GM18507 (cell line): ENCODE data around the gene COMMD3.
A peak's percentile ranks its signal among the peaks of the same experiment; 100 is the strongest.
"Not testable (repeated sequence)": the region's sequence is repeated elsewhere in the genome, so short reads cannot be mapped to it uniquely, and the experiment has no call there.

Source experiments
- DNase-seq: peaks from one replicate; pipeline ENCODE4 v3.0.0; 2011; ENCODE audit warnings: low read depth; ENCODE audit not compliant: insufficient read length; ENCODE audit errors: extremely low spot score
- FAIRE-seq: peaks from 2 replicates; lab custom pipeline; 2011; peaks lifted over from hg19 to GRCh38; lab: Jason Lieb, UNC

Gene COMMD3

DNA sequence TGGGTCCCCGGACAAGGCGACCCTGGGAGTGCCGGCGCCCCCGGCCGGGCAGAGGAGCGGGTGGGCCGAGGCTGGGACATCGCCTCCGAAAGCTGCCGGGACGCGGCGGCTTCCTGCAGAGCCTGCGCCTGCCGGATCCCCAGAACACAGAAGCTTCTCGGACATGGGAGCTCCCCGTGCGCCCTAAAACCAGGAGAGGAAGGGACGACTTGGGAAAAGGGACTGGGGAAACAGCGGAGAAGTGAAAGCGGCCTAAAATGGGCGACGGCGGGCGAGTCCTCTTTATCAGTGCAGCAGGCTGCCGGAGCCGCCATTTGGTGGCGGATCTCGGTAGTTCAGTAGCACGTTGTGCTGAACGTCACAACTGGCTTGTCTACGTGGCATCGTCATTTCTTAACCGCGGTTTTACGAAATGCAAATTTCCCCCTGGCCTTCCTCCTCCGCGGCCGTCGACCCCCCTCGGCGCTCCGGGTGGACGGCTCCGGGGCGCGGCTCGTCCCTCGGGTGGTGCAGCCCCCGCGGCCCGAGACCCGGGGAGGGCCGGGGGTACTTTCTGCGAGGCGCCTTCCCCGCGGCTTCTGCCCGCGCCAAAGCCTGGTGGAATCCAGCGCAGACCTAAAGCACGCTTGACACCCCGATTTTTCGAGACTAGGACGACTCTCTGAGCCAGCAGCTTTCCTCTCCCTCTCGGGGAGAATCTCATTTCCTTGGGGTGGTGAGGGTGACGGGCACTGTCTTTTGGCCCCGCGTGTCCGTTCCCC, 19.2 kb downstream of the COMMD3 start:
- FAIRE-seq (peak; percentile 86), DNase-seq (no peak)

DNA sequence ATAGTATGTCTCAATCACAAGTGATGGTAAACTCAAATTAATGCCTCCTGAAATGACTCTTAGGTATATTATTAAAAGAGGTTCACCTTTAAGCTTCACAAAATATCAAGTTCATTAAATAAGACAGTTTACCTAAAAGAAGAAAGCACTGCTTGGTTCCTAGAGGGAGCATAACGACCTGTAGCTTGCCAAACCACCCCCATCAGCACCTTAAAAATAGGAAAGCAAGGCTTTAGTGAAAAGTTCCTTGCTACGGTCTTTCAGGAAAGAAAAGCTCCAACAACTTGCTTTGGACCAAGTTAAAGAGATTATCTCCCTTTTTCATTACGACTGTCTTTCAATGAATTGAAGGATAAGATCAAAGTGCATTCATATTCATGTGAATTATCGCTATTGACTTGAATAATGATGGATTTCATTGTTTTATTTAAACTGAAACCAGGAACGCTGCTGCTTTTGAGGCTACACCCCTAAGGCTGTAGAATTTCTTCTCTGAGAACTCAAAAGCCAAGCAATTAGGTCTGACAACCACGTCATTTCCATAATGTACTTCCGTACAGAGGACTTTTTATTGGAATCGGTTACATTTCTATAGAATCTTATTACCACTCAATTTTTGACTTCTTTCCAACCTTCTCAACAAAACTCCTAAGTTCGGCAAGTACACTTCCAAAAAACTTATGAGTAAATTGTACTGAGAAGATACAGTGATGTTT, 22.2 kb downstream of the COMMD3 start:
- DNase-seq (no peak), FAIRE-seq (no peak)

DNA sequence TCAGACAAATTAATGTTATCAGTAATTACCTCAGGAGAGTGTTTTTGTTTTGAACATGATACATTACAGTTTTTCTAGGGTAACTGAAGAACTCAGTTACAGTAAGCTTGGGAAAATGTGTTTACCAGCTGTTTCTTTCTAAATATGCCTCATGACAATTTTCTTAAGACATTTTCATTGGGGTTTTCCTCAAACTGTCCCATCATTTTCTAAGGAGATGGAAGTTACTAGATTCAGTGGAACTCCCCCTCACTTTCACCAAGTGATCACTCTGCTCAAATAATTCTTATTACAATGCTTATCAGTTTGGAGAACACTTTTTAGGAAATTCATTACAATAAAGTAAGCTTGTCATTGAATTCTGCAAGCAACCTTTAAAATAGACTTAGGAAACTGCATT, 22.7 kb downstream of the COMMD3 start:
- DNase-seq (no peak), FAIRE-seq (no peak)

DNA sequence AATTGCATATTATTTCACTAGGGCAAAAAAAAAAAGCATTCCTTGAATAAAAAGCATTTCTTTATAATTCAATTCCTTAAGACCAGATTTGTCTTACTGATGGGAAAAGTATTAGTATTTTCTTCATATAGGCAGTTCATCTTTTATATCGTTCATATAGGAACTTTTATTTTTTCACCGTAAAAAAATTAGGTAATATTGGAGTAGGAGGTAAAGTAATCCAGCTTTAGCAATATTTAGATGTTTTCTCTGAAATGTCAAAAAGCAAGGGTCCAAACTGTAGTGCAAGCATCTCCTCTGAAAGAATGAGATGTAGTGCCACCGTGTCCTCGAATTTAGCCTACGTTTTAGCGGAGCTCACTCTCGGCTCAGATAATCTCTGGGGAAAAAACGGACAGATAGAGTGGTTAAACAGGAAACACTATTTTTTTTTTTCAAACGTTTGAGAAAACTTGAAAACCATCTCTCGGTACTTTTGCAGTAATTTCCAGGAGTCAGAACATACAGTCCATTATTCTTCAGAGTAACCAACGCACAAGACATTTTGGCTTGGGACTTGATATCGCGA, 23.7 kb downstream of the COMMD3 start:
- FAIRE-seq: no peak
- no peak for DNase-seq

DNA sequence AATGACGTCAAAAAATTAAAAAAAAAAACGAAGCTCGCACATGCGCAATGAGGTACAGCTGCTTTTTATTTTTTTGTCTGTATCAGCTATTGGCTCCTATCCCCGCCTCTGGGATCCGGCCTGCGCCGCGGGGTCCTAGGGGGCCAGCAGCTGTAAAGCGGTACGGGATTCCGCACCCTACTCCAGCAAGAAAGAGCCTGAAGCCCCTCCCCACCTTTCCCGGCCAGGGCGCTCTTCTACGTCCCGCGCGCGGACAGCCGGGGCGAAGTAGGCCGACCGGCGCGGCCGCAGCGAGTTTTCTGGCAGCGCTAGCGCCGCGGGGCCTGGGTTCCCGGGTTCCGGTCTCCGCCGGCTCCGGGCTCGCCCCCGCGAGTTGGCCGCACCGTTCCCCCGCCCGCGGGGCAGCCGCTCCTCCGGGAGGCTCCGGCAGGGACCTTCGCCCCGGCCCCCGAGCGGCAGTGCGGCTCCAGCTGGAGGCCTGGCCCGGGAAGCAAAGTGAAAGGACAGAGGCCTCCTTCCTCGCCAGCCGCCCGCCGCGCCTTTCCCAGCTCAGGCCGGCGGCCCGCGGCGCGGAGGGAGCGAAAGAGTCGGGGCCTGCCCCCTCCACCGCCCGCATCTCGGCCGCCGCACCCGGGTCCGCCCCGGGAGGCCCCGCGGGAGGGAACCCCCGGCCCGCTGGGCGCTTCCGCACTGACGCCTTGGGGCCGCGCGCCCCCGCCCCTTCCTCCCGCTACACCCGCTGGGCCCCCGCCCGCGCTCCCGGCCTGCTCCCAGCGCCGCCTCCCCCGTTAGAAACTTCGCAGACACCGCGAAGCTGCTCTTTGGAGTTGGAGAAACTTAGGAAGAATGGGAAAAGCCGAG, 24.4 kb downstream of the COMMD3 start:
- DNase-seq (no peak), FAIRE-seq (peak; percentile 85)

DNA sequence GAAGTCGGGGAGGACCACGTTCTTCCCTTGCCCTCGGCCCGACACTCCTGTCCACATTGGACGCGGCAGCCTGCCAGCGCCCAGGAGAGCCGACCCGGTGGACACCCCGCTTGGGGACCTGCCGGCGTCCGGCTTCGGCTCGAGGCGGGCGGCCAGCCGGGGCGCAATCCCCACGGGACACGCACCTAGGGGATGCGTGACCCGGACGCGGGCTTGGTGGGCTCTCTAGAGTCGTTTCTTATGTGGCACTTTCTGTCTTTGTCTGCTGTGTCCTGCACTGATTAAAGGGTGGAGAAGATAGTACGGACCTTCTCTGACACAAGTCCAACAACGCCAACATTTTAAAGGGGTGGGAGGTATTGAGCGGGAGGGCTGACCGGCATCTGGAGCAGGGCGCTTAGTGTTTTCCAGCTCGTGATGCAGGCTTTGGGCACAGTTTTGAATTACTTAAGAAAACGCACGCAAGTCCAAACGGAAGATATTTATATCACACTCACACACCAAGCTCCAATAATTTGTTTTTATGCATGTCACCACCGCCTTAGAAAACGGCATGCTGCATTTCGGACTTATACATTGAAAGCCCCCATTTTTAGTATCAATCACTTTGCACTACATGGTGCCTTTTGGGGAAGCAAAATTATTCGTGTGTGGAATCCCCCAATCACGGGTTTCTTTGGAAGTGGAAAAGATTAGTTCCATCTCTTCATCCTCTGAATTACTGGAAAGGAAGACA, 25.2 kb downstream of the COMMD3 start:
- no peak for FAIRE-seq
- no peak for DNase-seq

DNA sequence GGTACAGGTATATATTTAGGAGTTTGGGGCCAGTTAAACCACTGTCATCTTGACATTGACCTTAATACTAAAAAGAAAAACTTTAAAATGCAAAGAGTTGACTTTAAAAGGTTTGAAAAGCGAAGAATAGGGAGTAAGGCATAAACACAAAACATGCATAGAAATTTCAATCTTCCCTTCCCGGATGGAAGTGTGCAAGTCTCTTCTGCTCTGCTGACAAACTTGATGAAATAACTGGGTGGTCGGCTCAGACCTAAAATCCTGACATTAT, 25.7 kb downstream of the COMMD3 start:
- FAIRE-seq (no peak), DNase-seq (no peak)

DNA sequence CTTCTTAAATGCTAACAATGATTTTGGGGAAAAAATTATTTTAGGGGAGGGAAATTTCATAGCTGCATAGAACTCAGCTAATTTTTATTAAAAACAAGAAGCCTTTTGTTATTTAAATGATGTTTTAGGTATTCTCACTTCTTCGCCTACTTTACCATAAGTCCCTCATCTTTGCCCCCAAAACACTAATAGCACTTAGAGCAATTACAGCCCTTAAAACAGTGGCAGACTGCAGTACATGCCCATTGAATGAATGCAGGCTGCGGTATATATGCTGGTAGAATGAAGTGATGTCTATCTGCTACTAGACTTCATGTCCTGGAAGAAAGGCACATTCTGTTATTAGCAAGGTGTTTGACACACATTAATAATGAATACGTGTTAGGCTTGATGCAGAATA, 26.2 kb downstream of the COMMD3 start:
- DNase-seq (no peak), FAIRE-seq (no peak)

DNA sequence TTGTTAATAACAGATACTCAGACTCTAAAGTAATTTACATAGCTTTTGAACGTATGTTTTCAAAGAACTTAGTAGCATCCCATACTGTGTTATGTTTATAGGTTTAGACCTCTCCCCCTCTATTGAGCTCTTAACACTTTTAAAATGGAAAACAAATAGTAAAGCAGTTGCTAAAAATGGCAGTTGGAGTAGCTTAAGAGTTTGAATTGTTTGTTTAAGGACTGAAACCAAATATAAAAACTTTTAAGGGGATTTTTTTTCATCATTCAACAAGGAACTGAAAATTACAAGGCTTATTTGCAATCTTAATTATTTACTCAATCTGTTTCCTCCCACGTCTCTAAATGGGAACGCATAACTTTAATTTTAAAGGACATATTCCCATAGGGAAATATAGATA, 27.5 kb downstream of the COMMD3 start:
- no peak for DNase-seq
- FAIRE-seq: no peak

DNA sequence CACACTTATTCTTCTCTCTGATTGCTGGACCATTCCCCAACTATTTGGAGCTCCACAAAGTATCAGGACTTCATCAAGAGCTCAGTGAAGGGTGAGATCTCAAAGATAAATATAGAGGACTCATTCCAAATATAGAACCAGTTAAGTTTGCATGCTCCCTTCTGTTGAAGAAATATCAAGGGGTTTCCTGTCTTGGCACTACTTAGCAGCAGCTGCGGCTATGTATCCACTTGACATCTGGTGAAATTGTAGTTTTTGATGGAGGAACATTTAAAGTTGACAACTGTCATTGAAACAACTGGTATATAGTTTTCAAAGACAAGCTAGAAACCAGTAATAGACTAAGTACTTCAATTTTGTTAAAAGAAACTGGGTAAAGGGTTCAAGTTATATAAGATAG, 28.1 kb downstream of the COMMD3 start:
- DNase-seq (no peak), FAIRE-seq (peak; percentile 77)

DNA sequence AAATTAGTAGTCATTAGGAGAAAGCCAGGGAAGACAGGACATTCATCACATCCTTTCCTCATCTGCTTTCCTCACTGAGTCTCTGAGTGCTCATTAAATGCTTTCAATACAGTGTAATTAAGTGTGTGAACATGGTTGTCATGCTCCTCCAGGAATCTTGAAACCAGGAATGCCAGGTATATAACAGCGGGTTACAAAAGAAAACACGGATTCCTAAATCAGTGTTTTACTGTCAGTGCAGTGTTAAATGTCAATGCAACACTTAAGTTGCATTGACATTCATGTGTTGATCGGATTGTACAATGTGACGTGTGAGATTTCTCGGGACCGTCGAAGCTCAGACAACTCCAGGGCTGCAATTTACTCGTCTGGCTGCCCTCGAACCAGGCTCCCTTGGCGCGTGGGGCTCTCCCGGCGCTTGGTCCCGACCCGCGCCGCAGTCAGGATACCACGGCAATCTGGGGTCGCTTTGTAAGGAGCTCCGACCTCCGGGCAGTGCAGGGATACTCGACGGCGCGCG, 28.7 kb downstream of the COMMD3 start:
- peak; percentile 53 for FAIRE-seq
- DNase-seq: no peak

DNA sequence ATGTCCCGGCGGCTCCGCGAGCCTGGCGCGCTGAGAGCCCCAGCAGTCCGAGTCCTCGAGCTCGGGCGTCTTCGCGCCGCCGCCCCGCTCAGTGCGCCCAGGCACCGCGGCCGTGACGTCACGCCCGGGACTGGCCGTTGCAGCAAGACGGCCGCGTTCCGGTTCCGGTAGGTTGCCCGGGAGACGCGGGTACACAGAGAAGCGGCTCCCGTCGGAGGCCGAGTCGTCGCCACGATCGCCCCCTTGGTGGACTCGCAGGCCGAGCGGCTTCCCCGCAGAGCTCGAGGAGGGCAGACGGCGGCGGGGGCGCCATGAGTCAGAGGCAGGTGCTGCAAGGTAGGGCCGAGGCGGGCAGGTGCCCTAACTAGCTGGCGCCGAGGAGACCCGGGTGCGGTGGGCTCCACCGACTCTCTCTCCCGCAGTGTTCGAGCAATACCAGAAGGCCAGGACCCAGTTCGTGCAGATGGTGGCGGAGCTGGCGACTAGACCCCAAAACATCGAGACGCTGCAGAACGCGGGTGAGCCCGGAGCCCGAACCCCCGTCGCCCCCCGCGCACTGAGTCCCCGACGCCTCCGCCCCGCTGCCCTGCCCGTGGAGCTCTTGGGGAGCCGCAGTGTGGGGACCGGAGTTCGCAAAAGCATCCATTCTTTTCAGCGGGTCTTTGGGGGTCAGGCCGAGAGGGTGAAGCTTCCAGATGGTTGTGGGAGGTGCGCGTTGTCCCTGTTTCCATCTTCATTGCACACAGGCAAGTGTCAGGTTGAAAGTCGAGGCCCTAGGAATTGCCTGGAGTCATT, 29.3 kb downstream of the COMMD3 start, which contains the start of gene SPAG6:
Gene SPAG6 (plus strand): TSS at position 196 of the 795 bp plus-strand sequence. CDS start 116 bp downstream, at position 312.
- DNase-seq: no peak

DNA sequence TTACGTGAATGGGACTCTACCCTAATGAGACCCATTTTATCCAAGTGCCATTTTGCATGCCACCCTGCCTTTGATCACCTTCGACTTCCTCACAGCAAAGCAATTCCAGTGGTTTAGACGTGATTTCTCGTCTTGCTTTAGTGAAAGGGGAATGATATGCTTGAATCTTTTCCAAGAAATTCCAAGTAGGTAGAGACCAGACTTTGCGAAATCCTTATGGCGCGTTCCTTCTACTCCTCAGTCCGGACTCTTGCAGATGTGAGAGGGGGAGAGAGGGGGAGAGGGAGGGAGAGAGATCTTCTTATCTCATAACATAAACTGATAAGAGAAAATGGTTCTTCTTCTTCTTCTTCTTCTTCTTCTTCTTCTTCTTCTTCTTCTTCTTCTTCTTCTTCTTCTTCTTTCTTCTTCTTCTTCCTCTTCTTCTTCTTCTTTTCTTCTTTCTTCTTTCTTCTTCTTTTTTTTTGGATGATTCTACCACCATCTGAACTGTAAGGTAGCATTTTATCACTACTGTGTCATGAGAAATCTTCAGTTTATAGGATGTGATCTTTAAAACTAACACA, 30.0 kb downstream of the COMMD3 start:
- no peak for DNase-seq
- FAIRE-seq: peak; percentile 9

More for the DNA sequence above, 29.3 kb downstream of the COMMD3 start, which contains the start of gene SPAG6:
- FAIRE-seq: peak; percentile 26

DNA sequence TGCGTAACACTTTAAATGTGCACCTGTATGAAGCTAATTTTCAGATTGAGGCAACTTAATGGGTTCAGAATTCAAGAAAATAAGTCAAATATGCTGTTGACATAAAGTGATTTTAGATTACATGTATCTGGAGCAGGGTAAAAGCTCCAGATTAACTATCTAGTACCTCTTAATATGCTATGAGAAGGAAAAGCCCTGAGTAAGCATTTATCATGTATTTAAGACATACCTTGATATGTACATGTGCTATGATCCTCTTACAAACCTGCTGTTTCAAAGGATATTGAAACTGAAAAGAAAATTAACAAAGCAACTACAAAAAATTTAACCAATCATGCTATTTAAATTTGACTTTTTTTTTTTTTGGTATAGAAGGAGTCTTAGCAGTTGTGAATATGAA, 33.6 kb downstream of the COMMD3 start:
- FAIRE-seq (no peak), DNase-seq (no peak)

DNA sequence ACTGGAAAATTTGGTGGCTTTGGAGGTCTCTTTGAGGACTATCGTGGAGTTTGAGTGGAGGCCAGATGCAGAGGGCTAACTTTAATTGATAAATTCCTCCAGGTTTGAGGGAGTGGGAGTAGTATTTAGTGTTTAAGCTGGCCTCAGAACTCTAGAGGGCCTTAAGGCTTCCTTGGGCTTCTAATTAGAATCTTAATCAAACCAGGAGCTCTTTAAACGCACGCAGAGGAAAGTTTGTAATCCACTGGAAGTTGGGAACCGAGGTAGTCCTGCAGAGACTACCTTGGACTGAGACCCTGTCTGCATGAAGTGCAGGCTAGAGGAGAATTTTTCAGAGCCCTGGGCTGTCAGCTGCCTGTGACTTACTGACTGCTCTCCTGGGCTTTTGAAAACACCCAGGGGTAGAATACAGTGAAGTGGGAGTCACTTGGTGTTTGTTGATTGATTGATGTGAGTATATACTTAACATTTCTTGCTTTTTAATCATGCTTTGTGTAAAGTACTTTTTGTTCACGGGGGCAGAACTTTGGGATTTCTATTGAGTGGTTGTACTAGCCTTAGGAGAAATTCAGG, 35.0 kb downstream of the COMMD3 start:
- FAIRE-seq: no peak
- no peak for DNase-seq

DNA sequence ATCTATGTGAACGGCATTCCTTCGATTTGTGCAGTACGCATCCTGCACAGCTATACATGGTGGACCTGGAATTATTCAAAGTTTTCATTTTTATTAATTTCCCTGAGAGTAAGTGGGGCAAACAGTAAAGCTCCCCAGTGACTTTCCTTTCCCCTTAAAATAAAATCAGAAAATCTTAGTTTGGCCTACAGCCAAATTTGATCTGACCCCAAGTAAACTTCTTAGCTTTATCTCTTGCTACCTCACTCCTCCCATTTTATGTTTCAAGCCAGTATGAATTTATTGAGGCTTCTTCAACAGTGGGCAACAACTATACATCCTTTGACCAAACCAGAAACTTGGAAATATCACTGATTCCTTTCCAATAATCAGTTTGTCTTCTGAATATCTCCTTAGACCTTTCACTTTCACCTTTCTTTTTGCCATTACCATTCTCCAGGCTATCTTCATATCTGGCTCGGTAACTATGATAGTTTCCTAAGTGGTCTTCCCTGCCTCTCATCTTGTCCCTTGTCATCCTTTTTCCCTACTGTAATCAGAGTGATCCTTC, 40.2 kb downstream of the COMMD3 start:
- no peak for DNase-seq
- FAIRE-seq: no peak

DNA sequence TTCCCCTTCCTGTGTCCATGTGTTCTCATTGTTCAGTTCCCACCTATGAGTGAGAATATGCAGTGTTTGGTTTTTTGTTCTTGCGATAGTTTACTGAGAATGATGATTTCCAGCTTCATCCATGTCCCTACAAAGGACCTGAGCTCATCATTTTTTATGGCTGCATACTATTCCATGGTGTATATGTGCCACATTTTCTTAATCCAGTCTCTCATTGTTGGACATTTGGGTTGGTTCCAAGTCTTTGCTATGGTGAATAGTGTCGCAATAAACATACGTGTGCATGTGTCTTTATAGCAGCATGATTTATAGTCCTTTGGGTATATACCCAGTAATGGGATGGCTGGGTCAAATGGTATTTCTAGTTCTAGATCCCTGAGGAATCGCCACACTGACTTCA, 41.6 kb downstream of the COMMD3 start:
- not testable (repeated sequence) for FAIRE-seq, DNase-seq
